Measurements from ENCODE around the gene MYO10.

Gene MYO10

DNA sequence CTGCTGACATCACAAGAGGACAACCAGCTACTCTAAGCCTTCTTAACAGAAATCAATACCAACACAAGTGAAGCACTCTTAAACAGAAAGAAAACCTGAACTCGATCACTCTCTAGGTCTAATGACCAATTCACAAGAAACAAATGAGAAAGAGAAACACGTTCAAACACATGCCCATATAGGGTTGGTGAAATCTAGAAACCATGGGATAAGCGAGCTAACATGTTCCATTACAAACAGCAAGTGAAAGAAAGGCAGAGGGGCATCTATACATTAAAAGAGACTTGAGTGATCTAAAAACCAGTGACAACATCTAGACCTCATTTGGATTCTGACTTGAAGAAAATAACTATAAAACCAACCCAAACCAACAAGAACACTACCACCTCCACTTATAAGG is 244.4 kb downstream of the MYO10 start:
- H3K4me1 ChIP-seq (ENCODE audit: control insufficient read depth, insufficient read depth, low read length), result no peaks in the 10 kb centered on the region
- TF ChIP-seq ZNF302 (tag by site-specific recombination; IDR thresholded peaks at IDR 0.05; ENCODE audit: low read depth), result no peak
- TF ChIP-seq ZNF776 (tag by site-specific recombination; IDR thresholded peaks at IDR 0.05; ENCODE audit: borderline replicate concordance), result no peak
- TF ChIP-seq, protein P1, sequence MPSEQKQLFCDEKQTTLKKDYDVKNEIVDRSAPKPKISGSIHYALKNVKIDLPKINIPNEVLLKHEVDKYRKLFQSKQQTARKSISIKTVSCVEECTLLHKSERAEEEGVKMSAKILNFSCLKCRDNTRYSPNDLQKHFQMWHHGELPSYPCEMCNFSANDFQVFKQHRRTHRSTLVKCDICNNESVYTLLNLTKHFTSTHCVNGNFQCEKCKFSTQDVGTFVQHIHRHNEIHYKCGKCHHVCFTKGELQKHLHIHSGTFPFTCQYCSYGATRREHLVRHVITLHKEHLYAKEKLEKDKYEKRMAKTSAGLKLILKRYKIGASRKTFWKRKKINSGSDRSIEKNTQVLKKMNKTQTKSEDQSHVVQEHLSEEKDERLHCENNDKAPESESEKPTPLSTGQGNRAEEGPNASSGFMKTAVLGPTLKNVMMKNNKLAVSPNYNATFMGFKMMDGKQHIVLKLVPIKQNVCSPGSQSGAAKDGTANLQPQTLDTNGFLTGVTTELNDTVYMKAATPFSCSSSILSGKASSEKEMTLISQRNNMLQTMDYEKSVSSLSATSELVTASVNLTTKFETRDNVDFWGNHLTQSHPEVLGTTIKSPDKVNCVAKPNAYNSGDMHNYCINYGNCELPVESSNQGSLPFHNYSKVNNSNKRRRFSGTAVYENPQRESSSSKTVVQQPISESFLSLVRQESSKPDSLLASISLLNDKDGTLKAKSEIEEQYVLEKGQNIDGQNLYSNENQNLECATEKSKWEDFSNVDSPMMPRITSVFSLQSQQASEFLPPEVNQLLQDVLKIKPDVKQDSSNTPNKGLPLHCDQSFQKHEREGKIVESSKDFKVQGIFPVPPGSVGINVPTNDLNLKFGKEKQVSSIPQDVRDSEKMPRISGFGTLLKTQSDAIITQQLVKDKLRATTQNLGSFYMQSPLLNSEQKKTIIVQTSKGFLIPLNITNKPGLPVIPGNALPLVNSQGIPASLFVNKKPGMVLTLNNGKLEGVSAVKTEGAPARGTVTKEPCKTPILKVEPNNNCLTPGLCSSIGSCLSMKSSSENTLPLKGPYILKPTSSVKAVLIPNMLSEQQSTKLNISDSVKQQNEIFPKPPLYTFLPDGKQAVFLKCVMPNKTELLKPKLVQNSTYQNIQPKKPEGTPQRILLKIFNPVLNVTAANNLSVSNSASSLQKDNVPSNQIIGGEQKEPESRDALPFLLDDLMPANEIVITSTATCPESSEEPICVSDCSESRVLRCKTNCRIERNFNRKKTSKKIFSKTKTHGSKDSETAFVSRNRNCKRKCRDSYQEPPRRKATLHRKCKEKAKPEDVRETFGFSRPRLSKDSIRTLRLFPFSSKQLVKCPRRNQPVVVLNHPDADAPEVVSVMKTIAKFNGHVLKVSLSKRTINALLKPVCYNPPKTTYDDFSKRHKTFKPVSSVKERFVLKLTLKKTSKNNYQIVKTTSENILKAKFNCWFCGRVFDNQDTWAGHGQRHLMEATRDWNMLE (tag by site-specific recombination; conservative IDR thresholded peaks at IDR 0.05; ENCODE audit: low read depth), result no peak
- no peak for TF ChIP-seq ZFP37 (tag by site-specific recombination; IDR thresholded peaks at IDR 0.05)
- TF ChIP-seq, protein P2, sequence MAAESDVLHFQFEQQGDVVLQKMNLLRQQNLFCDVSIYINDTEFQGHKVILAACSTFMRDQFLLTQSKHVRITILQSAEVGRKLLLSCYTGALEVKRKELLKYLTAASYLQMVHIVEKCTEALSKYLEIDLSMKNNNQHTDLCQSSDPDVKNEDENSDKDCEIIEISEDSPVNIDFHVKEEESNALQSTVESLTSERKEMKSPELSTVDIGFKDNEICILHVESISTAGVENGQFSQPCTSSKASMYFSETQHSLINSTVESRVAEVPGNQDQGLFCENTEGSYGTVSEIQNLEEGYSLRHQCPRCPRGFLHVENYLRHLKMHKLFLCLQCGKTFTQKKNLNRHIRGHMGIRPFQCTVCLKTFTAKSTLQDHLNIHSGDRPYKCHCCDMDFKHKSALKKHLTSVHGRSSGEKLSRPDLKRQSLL (tag by site-specific recombination; IDR thresholded peaks at IDR 0.05), result no peak
- TF ChIP-seq, protein P3, sequence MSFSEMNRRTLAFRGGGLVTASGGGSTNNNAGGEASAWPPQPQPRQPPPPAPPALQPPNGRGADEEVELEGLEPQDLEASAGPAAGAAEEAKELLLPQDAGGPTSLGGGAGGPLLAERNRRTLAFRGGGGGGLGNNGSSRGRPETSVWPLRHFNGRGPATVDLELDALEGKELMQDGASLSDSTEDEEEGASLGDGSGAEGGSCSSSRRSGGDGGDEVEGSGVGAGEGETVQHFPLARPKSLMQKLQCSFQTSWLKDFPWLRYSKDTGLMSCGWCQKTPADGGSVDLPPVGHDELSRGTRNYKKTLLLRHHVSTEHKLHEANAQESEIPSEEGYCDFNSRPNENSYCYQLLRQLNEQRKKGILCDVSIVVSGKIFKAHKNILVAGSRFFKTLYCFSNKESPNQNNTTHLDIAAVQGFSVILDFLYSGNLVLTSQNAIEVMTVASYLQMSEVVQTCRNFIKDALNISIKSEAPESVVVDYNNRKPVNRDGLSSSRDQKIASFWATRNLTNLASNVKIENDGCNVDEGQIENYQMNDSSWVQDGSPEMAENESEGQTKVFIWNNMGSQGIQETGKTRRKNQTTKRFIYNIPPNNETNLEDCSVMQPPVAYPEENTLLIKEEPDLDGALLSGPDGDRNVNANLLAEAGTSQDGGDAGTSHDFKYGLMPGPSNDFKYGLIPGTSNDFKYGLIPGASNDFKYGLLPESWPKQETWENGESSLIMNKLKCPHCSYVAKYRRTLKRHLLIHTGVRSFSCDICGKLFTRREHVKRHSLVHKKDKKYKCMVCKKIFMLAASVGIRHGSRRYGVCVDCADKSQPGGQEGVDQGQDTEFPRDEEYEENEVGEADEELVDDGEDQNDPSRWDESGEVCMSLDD (tag by site-specific recombination; IDR thresholded peaks at IDR 0.05), result no peak
- TF ChIP-seq ZNF658 (tag by site-specific recombination; IDR thresholded peaks at IDR 0.05), result no peak
- TF ChIP-seq, protein P4, sequence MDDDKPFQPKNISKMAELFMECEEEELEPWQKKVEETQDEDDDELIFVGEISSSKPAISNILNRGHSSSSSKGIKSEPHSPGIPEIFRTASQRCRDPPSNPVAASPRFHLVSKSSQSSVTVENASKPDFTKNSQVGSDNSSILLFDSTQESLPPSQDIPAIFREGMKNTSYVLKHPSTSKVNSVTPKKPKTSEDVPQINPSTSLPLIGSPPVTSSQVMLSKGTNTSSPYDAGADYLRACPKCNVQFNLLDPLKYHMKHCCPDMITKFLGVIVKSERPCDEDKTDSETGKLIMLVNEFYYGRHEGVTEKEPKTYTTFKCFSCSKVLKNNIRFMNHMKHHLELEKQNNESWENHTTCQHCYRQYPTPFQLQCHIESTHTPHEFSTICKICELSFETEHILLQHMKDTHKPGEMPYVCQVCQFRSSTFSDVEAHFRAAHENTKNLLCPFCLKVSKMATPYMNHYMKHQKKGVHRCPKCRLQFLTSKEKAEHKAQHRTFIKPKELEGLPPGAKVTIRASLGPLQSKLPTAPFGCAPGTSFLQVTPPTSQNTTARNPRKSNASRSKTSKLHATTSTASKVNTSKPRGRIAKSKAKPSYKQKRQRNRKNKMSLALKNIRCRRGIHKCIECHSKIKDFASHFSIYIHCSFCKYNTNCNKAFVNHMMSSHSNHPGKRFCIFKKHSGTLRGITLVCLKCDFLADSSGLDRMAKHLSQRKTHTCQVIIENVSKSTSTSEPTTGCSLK (tag by site-specific recombination; IDR thresholded peaks at IDR 0.05), result no peak
- TF ChIP-seq ZFP3 (tag by site-specific recombination; IDR thresholded peaks at IDR 0.05; ENCODE audit: low read depth), result no peak
- no peak for TF ChIP-seq SCRT2 (tag by site-specific recombination; IDR thresholded peaks at IDR 0.05)
- TF ChIP-seq ZNF169 (tag by site-specific recombination; IDR thresholded peaks at IDR 0.05), result no peak
- TF ChIP-seq ZNF121 (tag by site-specific recombination; IDR thresholded peaks at IDR 0.05), result no peak
- TF ChIP-seq, protein P5, sequence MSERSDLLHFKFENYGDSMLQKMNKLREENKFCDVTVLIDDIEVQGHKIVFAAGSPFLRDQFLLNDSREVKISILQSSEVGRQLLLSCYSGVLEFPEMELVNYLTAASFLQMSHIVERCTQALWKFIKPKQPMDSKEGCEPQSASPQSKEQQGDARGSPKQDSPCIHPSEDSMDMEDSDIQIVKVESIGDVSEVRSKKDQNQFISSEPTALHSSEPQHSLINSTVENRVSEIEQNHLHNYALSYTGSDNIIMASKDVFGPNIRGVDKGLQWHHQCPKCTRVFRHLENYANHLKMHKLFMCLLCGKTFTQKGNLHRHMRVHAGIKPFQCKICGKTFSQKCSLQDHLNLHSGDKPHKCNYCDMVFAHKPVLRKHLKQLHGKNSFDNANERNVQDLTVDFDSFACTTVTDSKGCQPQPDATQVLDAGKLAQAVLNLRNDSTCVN (tag by site-specific recombination; optimal IDR thresholded peaks at IDR 0.05), result no peak
- no peak for TF ChIP-seq TCF7L2 (IDR thresholded peaks at IDR 0.05; ENCODE audit: borderline replicate concordance, low read depth, low read length)
- no peak overlapping the region for H3K27ac ChIP-seq (ENCODE audit: extremely low read depth, low read depth, low read length)
- ChIA-PET POLR2A (interaction anchor here (0.7 kb wide), 1 partner anchor 525 kb away, joined by 3 read pairs; no protein-coding TSS in a partner anchor), CTCF (interaction anchor here (0.6 to 6.6 kb wide), 11 partner anchors 12 to 1343 kb away, joined by 3 to 66 read pairs (median 5); no protein-coding TSS in a partner anchor)
- no peak overlapping the region for H3K4me3 ChIP-seq (ENCODE audit: low read depth, low read length)
- peaks cover 23 to 30% of the 10 kb centered on the region in 2 experiments for H3K36me3 ChIP-seq (ENCODE audit: control insufficient read depth in 2 of 2, insufficient read depth in 1 of 2, low read length in 2 of 2)
- no peaks in the 10 kb centered on the region for H3K9me3 ChIP-seq (ENCODE audit: control insufficient read depth, insufficient read depth, low read depth, low read length)
